ENCODE results near the gene MYO1G.

Gene MYO1G

GRCh38 chr7:44981035-44981706 is 2.4 kb upstream of the MYO1G start:
- no peak for DNase-seq (ENCODE audit: low read depth)

DNA sequence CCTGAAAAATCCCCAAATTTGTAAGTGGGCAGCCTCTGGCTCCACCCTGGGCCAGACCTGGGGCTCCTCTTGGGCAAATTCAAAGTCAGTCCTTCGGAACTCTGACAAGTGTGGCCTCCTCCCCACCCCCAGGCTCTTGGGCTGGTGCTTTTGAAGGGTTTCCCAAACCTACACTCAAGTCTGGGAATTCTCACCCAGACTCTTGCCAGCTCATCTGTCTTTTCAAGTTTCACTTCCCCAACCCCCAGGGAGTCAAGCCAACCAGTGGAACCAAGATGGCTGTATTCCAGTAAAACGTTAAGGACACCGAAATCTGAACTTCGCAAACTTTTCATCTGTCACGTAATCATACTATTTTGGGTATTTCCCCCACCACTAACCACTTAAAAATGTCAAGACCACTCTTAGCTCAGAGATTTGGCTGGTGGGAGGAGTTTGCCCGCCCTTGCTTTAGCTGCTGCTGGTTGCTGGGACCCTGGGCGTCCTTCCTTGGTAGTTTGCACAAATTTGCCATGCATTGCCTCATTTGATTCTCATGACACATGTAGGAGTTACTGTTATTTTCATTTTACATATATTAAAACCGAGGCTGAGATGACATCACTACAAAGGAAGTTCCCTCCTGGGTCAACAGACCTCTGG is 1.7 kb upstream of the MYO1G start:
- no peak for DNase-seq (ENCODE audit: low read depth)

GRCh38 chr7:44979481-44980392 is 922 bp upstream of the MYO1G start:
- no peak for DNase-seq (ENCODE audit: low read depth)

DNA sequence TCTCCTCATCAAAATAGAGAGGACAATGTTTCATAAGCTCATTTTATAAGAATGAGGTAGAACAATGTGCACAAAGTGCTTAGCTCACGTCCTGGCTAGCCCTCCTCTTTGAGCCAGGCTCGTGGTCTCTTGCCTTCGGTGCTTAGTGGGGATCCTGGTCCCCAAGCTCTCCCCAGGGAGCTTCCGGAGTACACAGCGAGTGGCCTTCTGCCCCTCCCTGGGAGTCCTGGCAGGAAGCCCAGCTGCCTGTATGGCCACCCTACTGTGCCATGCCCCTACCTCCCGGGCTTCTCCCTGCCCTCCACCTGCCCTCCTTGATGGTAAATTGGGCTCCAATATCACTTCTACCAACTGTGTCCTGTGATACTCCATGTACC is 868 bp downstream of the MYO1G start:
- DNase-seq (ENCODE audit: low read depth) = no peak

DNA sequence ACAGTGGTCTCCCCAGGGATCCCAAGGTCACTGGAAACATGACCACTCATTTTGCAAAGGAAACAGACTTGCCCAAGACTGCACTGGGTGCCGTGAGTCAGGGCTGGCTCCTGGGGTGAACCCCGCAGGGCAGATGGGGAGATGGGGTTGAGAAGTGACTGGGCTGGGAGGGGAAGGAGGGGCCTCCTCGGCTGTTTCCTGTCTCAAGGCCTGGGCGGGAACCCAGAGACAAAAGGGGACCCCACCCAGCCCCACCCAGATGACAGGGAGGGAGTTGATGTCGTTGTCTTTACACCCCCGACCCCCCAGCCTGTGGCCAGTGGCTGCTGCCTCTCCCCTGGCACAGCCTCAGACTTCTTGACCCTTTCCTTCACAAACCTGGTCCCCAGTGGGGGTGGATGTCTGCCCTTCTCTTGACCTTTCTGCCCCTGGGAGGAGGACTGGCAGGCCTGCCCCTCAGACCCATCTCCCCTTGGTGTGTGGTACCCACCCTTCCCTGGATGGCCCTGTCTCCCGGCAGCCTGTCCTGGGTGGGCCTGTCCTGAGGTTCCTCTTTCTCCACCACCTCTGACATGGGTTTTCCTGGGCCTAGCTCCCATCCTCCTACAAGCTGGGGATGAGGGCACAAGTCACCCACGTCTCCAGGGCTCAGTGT is 1.4 kb downstream of the MYO1G start:
- peak; percentile 68 for DNase-seq (ENCODE audit: low read depth)

- DNase-seq (ENCODE audit: low read depth) = no peak
Observed at GRCh38 chr7:44976746-44977196, 2.0 kb downstream of the MYO1G start.

GRCh38 chr7:44976040-44976745 is 2.6 kb downstream of the MYO1G start:
- no peak for DNase-seq (ENCODE audit: low read depth)

DNA sequence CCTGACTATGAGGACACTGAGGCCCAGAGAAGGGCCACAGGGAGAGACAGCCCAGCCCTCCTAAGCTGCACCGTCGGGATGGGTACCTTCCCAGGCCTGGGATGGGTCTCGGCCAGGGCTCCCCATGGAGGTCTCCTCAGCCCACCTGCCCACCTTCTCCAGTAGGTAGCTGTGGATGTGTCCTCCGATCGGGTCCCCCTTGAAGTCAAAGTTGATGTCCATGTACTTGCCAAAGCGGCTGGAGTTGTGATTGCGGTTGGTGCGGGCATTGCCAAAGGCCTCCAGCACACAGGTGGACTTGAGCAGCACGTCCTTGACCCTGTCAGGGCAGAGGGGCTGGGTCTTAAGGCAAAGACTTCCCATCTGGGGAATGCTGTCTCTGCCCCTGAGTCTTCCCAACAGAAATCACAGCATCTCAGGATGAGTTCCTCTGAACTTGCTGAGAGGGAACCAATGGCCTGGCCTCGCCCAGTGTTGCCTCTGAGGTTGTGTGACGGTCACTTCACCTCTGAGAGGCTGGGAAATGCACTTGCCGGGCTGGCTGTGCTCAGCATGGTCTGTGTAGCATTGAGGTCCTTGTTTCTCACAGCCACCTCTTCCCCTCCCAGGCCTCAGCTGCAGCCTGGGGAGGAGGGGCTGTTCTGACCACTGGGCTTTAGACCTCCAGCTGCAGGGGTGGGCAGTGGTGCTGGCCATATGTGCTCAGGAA is 3.3 kb downstream of the MYO1G start:
- no peak for DNase-seq (ENCODE audit: low read depth)

GRCh38 chr7:44974549-44974948 is 4.3 kb downstream of the MYO1G start:
- no peak for DNase-seq (ENCODE audit: low read depth)

GRCh38 chr7:44973610-44974401 is 5.0 kb downstream of the MYO1G start:
- peak; percentile 32 for DNase-seq (ENCODE audit: low read depth)

DNA sequence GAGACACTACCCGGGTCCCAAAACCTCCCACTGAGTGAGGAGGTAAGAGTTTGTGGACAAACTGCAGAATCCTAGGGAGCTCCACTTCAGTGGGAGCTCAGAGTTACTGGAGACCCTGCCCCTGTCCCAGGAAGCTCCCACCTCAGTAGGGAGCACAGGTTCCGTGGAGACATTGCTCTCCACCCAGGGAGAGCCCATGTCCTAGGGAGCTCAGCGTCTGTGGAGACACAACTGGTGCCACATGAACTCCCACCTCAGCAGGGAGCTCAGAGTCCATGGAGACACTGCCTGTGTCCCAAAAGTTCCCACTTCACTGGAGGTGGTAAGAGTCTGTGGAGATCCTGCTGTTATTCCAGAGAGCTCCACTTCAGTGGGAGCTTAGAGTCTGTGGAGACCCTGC is 6.3 kb downstream of the MYO1G start:
- no peak for DNase-seq (ENCODE audit: low read depth)

DNA sequence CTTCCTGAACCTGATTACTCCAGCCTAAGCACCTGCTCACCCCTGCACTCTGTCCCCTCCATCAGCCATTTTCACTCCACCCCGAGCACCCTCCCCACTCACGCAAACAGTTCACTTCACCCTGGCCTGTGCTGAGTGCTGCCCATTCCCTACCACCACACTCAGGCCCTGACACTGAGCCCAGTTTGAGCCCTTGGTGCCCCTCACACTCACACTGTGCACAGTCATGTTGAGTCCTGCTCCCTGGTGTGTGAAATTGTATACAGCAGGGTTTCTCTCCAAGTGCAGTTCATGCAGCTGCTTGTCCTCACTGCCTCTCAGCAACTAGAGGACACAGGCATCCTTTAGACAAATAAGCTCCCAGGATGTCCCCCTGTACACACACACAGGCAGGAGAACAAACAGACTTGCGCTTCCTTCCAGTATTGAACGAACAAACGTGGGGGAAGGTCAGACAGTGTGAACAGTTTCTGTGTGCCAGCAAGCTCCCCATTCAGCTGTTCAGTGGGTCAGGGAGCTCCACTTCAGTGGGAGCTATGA is 6.8 kb downstream of the MYO1G start:
- no peak for DNase-seq (ENCODE audit: low read depth)

- no peak for DNase-seq (ENCODE audit: low read depth)
Observed at GRCh38 chr7:44971188-44971901, 7.5 kb downstream of the MYO1G start.

DNA sequence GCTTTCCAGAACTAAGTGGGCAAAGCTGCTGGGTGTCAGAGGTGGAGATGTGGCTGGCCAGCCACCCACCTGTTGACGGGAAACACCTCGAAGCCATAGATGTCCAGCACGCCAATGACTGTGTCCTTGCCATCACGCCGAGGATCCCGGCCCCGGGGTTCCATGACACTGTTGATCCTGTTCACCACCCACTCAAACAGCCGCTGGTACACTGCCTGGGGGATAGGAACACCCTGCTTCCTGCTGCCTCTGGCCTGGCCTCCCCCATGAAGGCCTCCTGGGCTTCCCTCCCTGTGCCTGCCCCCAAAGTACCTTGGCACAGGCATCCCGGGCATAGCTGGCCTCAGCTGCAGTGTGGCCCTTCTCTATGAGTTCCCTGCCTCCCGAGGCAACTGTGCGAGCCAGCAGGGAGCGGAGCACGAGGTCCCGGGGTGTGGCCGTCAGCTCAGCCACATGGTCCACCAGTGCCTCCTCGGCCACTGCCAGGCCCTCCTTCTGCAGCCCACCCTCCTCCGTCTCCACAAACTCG is 8.2 kb downstream of the MYO1G start:
- no peak for DNase-seq (ENCODE audit: low read depth)

DNA sequence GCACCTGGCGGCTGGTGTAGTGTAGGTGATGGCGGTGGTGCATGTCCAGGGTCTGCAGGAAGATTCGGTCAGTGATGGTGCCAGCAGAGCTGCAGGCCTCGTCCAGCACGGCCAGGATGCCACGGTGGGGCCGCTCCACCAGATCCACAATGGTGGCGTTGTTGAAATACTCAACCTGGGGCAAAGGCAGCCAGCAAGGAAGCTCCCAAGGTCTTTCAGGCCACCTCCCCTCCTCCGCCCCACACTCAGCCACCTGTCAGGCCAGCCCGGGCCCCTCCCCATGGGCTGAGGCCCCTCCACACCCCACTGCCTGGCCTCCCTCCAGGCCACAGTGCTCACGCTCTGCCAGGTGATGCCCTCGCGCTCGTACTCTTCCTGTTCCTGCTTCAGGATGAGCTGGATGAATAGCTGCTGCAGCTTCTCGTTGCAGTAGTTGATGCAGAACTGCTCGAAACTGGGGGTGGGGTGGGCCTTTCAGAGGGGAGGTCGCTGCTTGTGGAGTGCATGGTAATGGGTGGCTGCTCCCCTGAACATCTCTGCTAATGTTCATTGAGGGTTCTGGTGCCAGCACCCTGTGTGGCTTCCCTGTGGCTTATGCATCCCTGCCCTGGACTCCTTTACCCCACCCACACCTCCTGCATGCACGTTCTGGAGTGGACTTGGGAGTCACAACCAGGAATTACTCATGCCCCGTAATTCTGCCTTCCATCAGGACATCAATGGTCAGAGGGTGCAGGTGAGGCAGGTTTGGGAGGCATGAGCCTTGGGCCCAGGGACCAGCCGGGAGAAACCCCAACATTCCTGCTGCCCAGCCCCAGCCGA is 8.9 kb downstream of the MYO1G start:
- DNase-seq (ENCODE audit: low read depth) = no peak

GRCh38 chr7:44969049-44969700 is 9.6 kb downstream of the MYO1G start:
- no peak for DNase-seq (ENCODE audit: low read depth)

GRCh38 chr7:44967571-44968446 is 11.0 kb downstream of the MYO1G start:
- DNase-seq (ENCODE audit: low read depth) = no peak
